ENCODE results near the gene WASF3.

The WASF3 gene

GRCh38 chr13:26548205-26548765 is 9.2 kb upstream of the WASF3 start:
- no peak for DNase-seq

- DNase-seq, result no peak
Measured at GRCh38 chr13:26549713-26550112, 7.8 kb upstream of the WASF3 start.

- no peak for DNase-seq
Measured at GRCh38 chr13:26551255-26551860, 6.1 kb upstream of the WASF3 start.

DNA sequence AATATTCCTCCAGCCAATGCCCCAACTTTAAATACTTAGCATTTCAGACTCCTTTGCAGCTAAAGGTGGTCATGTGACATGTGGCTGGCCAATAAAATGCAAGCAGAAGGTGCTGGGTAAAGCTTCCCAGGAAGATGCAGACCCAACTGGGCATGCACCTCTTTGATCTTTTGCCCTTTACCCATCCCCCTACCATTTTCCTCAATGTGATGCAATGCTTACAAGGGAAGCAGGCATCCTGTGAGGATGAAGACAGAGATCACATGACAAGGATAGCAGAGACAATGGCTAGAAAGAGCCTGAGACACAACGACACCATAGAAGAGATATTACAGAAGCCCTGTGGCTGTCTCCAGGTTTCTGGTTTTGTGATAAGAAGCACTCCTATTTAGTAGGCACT is 2.1 kb upstream of the WASF3 start:
- DNase-seq, result no peak

GRCh38 chr13:26557051-26557392 is 461 bp upstream of the WASF3 start:
- DNase-seq, result no peak

GRCh38 chr13:26558074-26558805 is 757 bp downstream of the WASF3 start:
- DNase-seq, result no peak

- no peak for DNase-seq
Measured at GRCh38 chr13:26558987-26559386, 1.5 kb downstream of the WASF3 start.

DNA sequence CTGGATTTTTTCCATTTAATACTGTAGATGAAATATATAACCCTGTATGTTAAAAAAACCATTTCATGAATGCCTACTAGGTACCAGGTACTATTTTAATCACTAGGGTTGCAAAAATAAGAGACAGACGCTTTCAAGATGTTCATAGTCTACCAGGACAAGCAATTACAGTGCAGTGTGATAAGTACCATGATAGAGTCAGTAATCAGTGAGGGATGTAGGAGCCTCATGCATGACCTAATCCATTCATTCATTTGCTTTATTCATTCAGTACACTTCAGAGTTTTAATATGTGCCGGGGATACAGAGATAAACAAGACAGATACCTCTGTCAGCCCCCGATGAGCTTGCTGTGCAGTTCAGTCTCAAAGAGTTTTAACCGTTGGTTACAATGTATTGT is 3.0 kb downstream of the WASF3 start:
- no peak for DNase-seq

- DNase-seq, result no peak
Measured at GRCh38 chr13:26561067-26561466, 3.6 kb downstream of the WASF3 start.

GRCh38 chr13:26561651-26562511 is 4.4 kb downstream of the WASF3 start:
- DNase-seq, result no peak

- no peak for DNase-seq
Measured at GRCh38 chr13:26562512-26562890, 5.0 kb downstream of the WASF3 start.

- DNase-seq, result no peak
Measured at GRCh38 chr13:26563713-26564112, 6.2 kb downstream of the WASF3 start.

DNA sequence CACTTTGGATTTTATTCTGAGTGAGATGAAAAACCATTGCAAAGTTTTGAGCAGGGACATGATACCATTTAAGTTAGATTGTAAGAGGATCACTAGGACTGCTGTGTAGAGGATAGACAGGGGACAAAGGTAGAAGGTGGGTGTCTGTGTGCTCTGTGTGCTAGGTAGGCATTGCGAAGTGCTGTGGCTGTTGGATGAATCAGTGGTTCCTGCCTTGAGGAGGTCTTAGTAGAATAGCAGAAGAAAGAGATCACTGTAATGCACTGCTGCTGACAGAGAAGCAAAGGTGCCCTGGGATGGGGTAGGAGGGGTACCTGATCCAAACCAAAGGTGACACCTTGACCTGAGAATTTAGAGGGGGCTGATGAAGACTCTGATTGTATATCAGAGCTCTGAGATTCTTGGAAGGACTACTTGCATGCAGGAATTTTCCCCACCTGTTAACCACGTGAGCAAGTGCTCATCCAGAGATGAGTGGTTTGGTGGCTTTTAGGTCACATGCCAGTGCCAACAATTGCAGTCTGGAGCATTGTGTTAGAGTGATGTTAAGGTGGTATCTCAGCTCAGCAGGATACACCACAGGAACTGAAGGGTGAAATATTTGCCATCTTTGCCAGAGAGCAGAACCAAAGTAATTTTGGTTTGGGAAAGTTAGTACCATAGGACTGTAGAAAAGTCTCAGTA is 10.8 kb downstream of the WASF3 start:
- no peak for DNase-seq

DNA sequence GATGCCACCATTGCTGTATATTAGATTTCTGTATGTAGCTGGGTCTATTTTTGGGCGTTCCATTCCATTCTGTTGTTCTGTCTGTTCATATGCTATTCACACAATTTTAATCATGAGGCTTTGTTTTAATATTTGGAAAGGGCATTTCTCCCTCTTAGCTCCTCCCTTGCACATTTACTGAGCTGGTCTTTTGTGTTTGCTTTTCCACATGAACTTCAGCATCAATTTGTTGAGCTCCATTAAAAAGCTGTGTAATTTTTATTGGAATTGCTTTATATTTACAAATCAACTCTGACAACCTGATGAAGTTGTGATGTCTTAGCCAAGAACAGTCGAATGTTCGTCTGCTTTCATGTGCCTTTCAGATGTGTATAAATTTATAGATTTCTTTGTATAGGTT is 14.0 kb downstream of the WASF3 start:
- no peak for DNase-seq

DNA sequence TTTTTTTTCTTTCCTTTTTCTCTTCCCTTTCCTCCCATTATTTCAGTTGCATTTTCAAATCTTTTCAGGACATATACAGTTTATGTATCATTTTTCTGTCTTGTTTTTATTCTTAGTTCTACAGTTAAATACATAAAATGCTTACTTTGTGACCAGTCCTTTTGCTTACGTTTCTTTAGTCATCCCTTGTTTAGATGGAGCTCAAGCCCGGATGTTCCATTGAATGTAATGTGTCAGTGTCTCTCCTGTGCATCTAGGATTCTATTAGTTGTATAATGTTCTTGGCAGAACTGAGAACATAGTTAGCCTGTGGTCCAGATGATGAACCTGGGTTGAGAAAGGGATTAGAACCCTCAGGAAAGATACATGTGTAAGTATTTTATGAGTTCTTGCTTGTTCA is 17.8 kb downstream of the WASF3 start:
- no peak for DNase-seq

GRCh38 chr13:26579580-26579979 is 22.1 kb downstream of the WASF3 start:
- no peak for DNase-seq

GRCh38 chr13:26583662-26584061 is 26.2 kb downstream of the WASF3 start:
- no peak for DNase-seq

DNA sequence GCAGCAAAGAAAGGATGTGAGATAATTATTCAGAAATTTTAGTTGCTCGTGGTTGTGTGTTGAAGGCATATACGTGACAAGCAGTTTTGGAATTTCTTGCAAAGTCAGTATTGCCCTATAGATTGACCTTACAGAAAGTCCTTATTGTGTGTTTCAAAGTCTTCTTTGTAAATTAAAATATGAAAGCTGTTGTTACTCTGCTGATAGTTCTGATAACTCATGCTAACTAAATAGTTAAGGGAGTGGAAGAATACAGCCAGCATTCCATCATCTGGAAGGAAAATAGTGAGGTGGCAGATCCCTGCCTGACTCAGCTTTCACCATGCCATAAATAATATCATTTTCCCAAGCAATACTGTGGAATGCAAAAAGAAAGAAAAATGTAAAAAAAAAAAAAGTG is 27.2 kb downstream of the WASF3 start:
- no peak for DNase-seq

GRCh38 chr13:26585136-26585535 is 27.7 kb downstream of the WASF3 start:
- DNase-seq, result no peak

- DNase-seq, result no peak
Measured at GRCh38 chr13:26587251-26587650, 29.8 kb downstream of the WASF3 start.

- no peak for DNase-seq
Measured at GRCh38 chr13:26589226-26589625, 31.7 kb downstream of the WASF3 start.

DNA sequence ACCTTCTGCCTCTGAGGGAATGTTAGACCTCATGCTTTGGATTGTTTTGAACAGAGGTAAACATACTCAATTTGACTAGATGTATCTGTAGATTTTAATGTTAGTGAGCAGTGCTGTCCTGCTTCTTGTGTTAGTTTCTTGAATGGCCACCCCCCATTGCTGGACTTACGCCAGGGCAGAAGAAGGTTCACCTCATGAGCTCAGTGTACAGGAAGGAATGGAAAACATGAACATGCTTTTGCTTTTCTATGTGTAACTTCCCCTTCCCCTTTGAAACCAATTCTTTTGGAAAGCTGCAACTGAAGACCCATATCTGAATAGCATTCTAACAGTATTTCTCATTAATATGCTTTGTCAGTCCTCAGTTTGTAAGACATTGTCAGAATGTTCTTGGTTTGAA is 32.3 kb downstream of the WASF3 start:
- no peak for DNase-seq

GRCh38 chr13:26590379-26590778 is 32.9 kb downstream of the WASF3 start:
- DNase-seq, result no peak

Measured in activated CD4-positive, alpha-beta T cell treated with anti-CD3 and anti-CD28 coated beads, Interleukin-2, amount 50 U/mL, for 1 hour (primary cell).